ENCODE data around the gene SKIC8.

GRCh38 chr15:78234515-78235040 lies 64.8 kb downstream of the SKIC8 start, which contains the start of gene ACSBG1:
- TF ChIP-seq CTCF (IDR thresholded peaks at IDR 0.05; ENCODE audit: insufficient read depth, low read depth, low read length) = no peak
- TF ChIP-seq EZH2 (IDR thresholded peaks at IDR 0.05; ENCODE audit: insufficient read depth, low read length) = no peak

All from astrocyte (in vitro differentiated cells and primary cell).